ENCODE data around the gene TMEM52. TPM values are rescaled to one million over a fixed set of nuclear protein-coding genes. Genes with fewer than 3 reads are reported as not detected.

The TMEM52 gene
- total and polyA plus RNA-seq, 2 of the 13 experiments (the other 11 are each of a cell fraction or from before 2014, with no cell fraction given), result 13.2 to 18.7 TPM

DNA sequence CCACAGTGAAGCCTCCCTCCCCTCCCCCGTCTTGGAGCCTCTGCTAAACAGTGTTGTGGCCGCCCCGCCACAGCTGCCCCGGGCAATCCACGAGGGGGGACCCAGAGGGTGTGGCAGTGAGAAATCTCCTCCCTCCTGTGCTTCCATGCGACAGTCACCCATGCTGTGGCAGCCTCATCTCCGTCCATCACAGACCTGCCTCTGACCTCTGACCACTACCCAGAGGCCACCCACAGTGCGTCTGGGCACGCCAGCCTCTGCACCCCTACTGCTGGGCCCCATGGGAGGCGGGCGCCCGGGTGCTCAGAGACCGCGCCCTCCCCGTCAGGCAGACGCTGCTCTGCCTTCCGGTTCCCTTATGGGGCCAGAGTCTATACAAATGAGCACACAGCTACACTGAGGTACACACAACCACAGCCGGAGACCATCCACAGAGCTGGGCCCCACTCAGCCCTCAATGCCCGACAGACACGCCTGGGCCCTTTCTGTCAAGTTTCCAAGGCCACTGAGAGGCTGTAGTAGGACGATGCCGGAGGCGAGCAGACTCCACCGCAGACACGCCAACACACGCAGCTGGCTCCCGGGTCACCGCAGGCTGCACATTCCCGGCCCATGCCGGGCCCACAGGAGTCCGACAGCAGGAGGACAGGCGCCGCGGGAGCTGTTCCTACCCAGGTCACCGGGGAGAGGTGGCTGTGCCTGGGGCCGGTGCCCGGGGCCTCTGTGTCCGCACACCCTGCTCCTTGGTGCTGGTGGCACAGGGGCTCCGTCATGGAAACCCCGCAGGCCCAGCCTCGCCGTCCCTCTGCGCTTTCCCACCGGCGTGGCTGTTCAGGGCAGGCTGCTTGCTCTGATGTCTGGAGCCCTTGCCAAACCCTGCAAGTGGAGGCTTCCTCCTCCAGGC, 23.9 kb upstream of the TMEM52 start (continued):
- TF ChIP-seq, protein P1, sequence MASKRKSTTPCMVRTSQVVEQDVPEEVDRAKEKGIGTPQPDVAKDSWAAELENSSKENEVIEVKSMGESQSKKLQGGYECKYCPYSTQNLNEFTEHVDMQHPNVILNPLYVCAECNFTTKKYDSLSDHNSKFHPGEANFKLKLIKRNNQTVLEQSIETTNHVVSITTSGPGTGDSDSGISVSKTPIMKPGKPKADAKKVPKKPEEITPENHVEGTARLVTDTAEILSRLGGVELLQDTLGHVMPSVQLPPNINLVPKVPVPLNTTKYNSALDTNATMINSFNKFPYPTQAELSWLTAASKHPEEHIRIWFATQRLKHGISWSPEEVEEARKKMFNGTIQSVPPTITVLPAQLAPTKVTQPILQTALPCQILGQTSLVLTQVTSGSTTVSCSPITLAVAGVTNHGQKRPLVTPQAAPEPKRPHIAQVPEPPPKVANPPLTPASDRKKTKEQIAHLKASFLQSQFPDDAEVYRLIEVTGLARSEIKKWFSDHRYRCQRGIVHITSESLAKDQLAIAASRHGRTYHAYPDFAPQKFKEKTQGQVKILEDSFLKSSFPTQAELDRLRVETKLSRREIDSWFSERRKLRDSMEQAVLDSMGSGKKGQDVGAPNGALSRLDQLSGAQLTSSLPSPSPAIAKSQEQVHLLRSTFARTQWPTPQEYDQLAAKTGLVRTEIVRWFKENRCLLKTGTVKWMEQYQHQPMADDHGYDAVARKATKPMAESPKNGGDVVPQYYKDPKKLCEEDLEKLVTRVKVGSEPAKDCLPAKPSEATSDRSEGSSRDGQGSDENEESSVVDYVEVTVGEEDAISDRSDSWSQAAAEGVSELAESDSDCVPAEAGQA (IDR thresholded peaks at IDR 0.05; ENCODE audit: low read depth), result peak; percentile 68; the same call in 1 of the 2 replicates
- TF ChIP-seq, protein P1 (CRISPR knock-in tag; IDR thresholded peaks at IDR 0.05; ENCODE audit: borderline replicate concordance), result no peak
- TF ChIP-seq JDP2 (CRISPR knock-in tag; IDR thresholded peaks at IDR 0.05; ENCODE audit: borderline replicate concordance) (no peak), NFYC (CRISPR knock-in tag; IDR thresholded peaks at IDR 0.05) (no peak; the same call in 1 of the 2 replicates), ZNF232 (CRISPR knock-in tag; IDR thresholded peaks at IDR 0.05; ENCODE audit: borderline replicate concordance) (peak; percentile 16; the same call in 1 of the 2 replicates), ZNF558 (CRISPR knock-in tag; IDR thresholded peaks at IDR 0.05; ENCODE audit: borderline replicate concordance) (no peak), ZNF720 (CRISPR knock-in tag; IDR thresholded peaks at IDR 0.05) (no peak), STAT5B (CRISPR knock-in tag; IDR thresholded peaks at IDR 0.05) (no peak; the same call in 1 of the 2 replicates), ZNF883 (CRISPR knock-in tag; IDR thresholded peaks at IDR 0.05; ENCODE audit: not compliant biosample characterization) (peak; percentile 84), ZNF577 (CRISPR knock-in tag; IDR thresholded peaks at IDR 0.05; ENCODE audit: borderline replicate concordance, low read depth) (no peak), HNRNPH1 (optimal IDR thresholded peaks at IDR 0.05; ENCODE audit: low read depth, low read length) (no peak), IKZF1 (IDR thresholded peaks at IDR 0.05) (no peak), CEBPG (CRISPR knock-in tag; IDR thresholded peaks at IDR 0.05) (no peak), DMAP1 (CRISPR knock-in tag; IDR thresholded peaks at IDR 0.05) (peak; percentile 74), ZNF124 (CRISPR knock-in tag; IDR thresholded peaks at IDR 0.05) (0 out of 2 replicates have a peak, but pooled peaks have one; percentile 27), AHR (CRISPR knock-in tag; IDR thresholded peaks at IDR 0.05) (no peak; the same call in 1 of the 2 replicates)
- TF ChIP-seq, protein P2, sequence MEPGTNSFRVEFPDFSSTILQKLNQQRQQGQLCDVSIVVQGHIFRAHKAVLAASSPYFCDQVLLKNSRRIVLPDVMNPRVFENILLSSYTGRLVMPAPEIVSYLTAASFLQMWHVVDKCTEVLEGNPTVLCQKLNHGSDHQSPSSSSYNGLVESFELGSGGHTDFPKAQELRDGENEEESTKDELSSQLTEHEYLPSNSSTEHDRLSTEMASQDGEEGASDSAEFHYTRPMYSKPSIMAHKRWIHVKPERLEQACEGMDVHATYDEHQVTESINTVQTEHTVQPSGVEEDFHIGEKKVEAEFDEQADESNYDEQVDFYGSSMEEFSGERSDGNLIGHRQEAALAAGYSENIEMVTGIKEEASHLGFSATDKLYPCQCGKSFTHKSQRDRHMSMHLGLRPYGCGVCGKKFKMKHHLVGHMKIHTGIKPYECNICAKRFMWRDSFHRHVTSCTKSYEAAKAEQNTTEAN (CRISPR knock-in tag; conservative IDR thresholded peaks at IDR 0.05), result peak; percentile 74; the same call in 1 of the 2 replicates
- TF ChIP-seq, protein P3, sequence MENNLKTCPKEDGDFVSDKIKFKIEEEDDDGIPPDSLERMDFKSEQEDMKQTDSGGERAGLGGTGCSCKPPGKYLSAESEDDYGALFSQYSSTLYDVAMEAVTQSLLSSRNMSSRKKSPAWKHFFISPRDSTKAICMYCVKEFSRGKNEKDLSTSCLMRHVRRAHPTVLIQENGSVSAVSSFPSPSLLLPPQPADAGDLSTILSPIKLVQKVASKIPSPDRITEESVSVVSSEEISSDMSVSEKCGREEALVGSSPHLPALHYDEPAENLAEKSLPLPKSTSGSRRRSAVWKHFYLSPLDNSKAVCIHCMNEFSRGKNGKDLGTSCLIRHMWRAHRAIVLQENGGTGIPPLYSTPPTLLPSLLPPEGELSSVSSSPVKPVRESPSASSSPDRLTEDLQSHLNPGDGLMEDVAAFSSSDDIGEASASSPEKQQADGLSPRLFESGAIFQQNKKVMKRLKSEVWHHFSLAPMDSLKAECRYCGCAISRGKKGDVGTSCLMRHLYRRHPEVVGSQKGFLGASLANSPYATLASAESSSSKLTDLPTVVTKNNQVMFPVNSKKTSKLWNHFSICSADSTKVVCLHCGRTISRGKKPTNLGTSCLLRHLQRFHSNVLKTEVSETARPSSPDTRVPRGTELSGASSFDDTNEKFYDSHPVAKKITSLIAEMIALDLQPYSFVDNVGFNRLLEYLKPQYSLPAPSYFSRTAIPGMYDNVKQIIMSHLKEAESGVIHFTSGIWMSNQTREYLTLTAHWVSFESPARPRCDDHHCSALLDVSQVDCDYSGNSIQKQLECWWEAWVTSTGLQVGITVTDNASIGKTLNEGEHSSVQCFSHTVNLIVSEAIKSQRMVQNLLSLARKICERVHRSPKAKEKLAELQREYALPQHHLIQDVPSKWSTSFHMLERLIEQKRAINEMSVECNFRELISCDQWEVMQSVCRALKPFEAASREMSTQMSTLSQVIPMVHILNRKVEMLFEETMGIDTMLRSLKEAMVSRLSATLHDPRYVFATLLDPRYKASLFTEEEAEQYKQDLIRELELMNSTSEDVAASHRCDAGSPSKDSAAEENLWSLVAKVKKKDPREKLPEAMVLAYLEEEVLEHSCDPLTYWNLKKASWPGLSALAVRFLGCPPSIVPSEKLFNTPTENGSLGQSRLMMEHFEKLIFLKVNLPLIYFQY (CRISPR knock-in tag; IDR thresholded peaks at IDR 0.05; ENCODE audit: borderline replicate concordance), result 0 out of 2 replicates have a peak, but pooled peaks have one; percentile 35
